ENCODE results near the gene SDHB.

DNA sequence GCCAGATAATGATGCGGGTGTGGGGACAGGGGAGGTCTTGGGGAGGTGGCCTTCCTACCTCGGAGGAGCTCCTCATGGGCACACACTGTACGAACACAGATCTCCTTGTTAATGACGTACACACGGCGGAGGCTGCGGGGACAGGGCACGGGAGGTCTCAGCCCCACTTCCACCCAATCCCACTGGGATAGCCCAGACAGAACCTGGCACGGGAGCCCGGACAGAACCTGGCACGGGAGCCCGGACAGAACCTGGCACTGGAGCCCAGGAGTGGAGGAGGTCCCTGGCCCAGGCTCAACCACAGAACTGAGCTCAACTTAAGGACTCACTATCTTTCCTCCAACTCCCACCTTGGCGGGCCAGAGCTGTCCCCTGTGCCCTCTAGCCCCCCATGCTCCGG is 78.6 kb downstream of the SDHB start:
- TF ChIP-seq, protein P1, sequence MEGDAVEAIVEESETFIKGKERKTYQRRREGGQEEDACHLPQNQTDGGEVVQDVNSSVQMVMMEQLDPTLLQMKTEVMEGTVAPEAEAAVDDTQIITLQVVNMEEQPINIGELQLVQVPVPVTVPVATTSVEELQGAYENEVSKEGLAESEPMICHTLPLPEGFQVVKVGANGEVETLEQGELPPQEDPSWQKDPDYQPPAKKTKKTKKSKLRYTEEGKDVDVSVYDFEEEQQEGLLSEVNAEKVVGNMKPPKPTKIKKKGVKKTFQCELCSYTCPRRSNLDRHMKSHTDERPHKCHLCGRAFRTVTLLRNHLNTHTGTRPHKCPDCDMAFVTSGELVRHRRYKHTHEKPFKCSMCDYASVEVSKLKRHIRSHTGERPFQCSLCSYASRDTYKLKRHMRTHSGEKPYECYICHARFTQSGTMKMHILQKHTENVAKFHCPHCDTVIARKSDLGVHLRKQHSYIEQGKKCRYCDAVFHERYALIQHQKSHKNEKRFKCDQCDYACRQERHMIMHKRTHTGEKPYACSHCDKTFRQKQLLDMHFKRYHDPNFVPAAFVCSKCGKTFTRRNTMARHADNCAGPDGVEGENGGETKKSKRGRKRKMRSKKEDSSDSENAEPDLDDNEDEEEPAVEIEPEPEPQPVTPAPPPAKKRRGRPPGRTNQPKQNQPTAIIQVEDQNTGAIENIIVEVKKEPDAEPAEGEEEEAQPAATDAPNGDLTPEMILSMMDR (conservative IDR thresholded peaks at IDR 0.05; ENCODE audit: low read depth, low read length) = no peak
- TF ChIP-seq EZH2phosphoT487 (IDR thresholded peaks at IDR 0.05; ENCODE audit: borderline replicate concordance, low read length) (no peak), EZH2 (IDR thresholded peaks at IDR 0.05; ENCODE audit: low read length, unreplicated experiment) (no peak)
